Neural cell (in vitro differentiated cells): ENCODE measurements around the gene SHQ1. TPM values are rescaled to one million over a fixed set of nuclear protein-coding genes. Genes with fewer than 3 reads are reported as not detected.

Experiments
- H2AFZ ChIP-seq: fragments of 200-600, 300-800 bp; sonication (generic), shearing (Covaris generic); 2 replicates; pipeline ENCODE4 v1.6.0; 2014; ENCODE audit warnings: low read depth, mild to moderate bottlenecking, antibody characterized with exemption, low read length, moderate library complexity
- H3F3A ChIP-seq: fragments of 200-600 bp; shearing (Covaris generic); 2 replicates; pipeline ENCODE4 v1.6.1; 2016; ENCODE audit warnings: mild to moderate bottlenecking, moderate library complexity, mixed read lengths, antibody characterized with exemption, low read length; ENCODE audit not compliant: insufficient read depth, poor library complexity, severe bottlenecking
- H3K27ac ChIP-seq: fragments of 200-600, 300-800 bp; sonication (generic), shearing (Covaris generic); 2 replicates; pipeline ENCODE4 v1.5.1; 2014; ENCODE audit warnings: mild to moderate bottlenecking, low read length, moderate library complexity
- H3K27me3 ChIP-seq: fragments of 300-800, 200-600 bp; sonication (generic), shearing (Covaris generic); 2 replicates; pipeline ENCODE4 v1.6.0; 2014; ENCODE audit warnings: mild to moderate bottlenecking, low read depth, low read length, moderate library complexity; ENCODE audit not compliant: insufficient read depth
- H3K36me3 ChIP-seq: fragments of 300-800, 200-600 bp; sonication (generic), shearing (Covaris generic); 2 replicates; pipeline ENCODE4 v1.5.1; 2014; ENCODE audit warnings: mild to moderate bottlenecking, antibody characterized with exemption, low read length, moderate library complexity; ENCODE audit not compliant: insufficient read depth
- H3K4me2 ChIP-seq: fragments of 300-800, 200-600 bp; sonication (generic), shearing (Covaris generic); 2 replicates; pipeline ENCODE4 v1.6.0; 2014; ENCODE audit warnings: mild to moderate bottlenecking, low read length
- H3K4me3 ChIP-seq: fragments of 300-800, 200-600 bp; sonication (generic), shearing (Covaris generic); 2 replicates; pipeline ENCODE4 v1.5.1; 2014; ENCODE audit warnings: mild to moderate bottlenecking, low read length, moderate library complexity
- H3K79me2 ChIP-seq: fragments of 200-600 bp; shearing (Covaris generic); replicated peaks from 2 replicates; pipeline ENCODE4 v1.6.0; 2014; ENCODE audit warnings: mild to moderate bottlenecking, low read length, moderate library complexity; ENCODE audit not compliant: insufficient read depth
- H3K9ac ChIP-seq: fragments of 300-800, 200-600 bp; sonication (generic), shearing (Covaris generic); 2 replicates; pipeline ENCODE4 v1.6.1; 2016; ENCODE audit warnings: mild to moderate bottlenecking, low read length, mixed read lengths
- H3K9me2 ChIP-seq: fragments of 200-600 bp; shearing (Covaris generic); 2 replicates; pipeline ENCODE4 v1.6.1; 2016; ENCODE audit warnings: mild to moderate bottlenecking, low read length, mixed read lengths; ENCODE audit not compliant: insufficient read depth
- H3K9me3 ChIP-seq: fragments of 200-600, 300-800 bp; sonication (generic), shearing (Covaris generic); 2 replicates; pipeline ENCODE4 v1.6.1; 2016; ENCODE audit warnings: mild to moderate bottlenecking, mixed run types, low read length, moderate library complexity, mixed read lengths
- H4K20me1 ChIP-seq: fragments of 200-600 bp; shearing (Covaris generic); 2 replicates; pipeline ENCODE4 v1.6.1; 2016; ENCODE audit warnings: mild to moderate bottlenecking, mixed run types; ENCODE audit not compliant: insufficient read depth
- EP300 ChIP-seq: fragments of 450-650 bp; conservative IDR thresholded peaks from 2 replicates; pipeline ENCODE4 v1.6.1; 2014; ENCODE audit warnings: antibody characterized with exemption, mild to moderate bottlenecking, moderate library complexity; ENCODE audit not compliant: poor library complexity, severe bottlenecking
- EZH2 ChIP-seq: fragments of 200-600, 300-800 bp; shearing (Covaris generic), sonication (generic); IDR thresholded peaks from 2 replicates; pipeline ENCODE4 v1.6.1; 2014; ENCODE audit warnings: antibody characterized with exemption, low read length, borderline replicate concordance, mild to moderate bottlenecking; ENCODE audit not compliant: insufficient read depth, poor library complexity, severe bottlenecking
- MXI1 ChIP-seq: fragments of 450-650 bp; conservative IDR thresholded peaks from 2 replicates; pipeline ENCODE4 v1.6.1; 2014; ENCODE audit warnings: antibody characterized with exemption, mild to moderate bottlenecking; ENCODE audit not compliant: poor library complexity, severe bottlenecking
- POLR2AphosphoS5 ChIP-seq: IDR thresholded peaks from 2 replicates; pipeline ENCODE4 v1.6.1; 2012
- RAD21 ChIP-seq: fragments of 450-650 bp; conservative IDR thresholded peaks from 2 replicates; pipeline ENCODE4 v1.6.1; 2014; ENCODE audit warnings: antibody characterized with exemption, mild to moderate bottlenecking, moderate library complexity
- SMC3 ChIP-seq: fragments of 450-650 bp; conservative IDR thresholded peaks from 2 replicates; pipeline ENCODE4 v1.6.1; 2014; ENCODE audit warnings: antibody characterized with exemption, mild to moderate bottlenecking, moderate library complexity; ENCODE audit not compliant: poor library complexity
- TAF1 ChIP-seq: IDR thresholded peaks from 2 replicates; pipeline ENCODE4 v1.6.1; 2012; ENCODE audit warnings: low read depth
- polyA plus RNA-seq: library from polyadenylated mRNA; depleted of rRNA; stranded (reverse); fragments of >200 nt; gene quantifications from 2 replicates; pipeline ENCODE4 v1.2.3, GENCODE V29; 2014
- TF ChIP-seq, protein P1 (sequence below): fragments of 450-650 bp; IDR thresholded peaks from 2 replicates; pipeline ENCODE4 v1.5.1; 2014; ENCODE audit warnings: antibody characterized with exemption, mild to moderate bottlenecking, moderate library complexity; ENCODE audit not compliant: poor library complexity, severe bottlenecking
- TF ChIP-seq, protein P2 (sequence below): IDR thresholded peaks from 2 replicates; pipeline ENCODE4 v1.6.1; 2012; ENCODE audit warnings: borderline replicate concordance

The SHQ1 gene
- polyA plus RNA-seq, 1 donor from 2014 or later: 14.3 TPM

DNA sequence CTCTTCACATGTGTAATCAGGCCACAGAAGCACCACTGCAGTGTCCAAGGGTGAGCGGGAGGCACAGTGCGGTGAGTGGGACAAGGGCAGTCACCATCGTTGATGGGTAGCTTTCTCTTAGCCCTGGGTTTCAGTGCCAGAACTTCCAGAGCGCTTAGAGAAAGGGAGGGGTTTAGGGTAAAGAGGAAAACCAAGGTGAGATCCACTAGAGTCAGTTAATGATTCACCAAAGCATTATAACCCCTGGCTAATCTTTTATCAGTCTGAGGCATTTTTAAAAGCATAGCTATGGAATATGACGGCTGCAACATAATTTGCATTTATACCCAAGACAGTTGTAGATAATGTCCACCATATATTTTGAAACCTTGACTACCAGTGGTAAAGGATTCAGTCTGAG, 94.8 kb downstream of the SHQ1 start:
- Histone ChIP-seq H3K27ac (no peak overlapping the region), H3K79me2 (no peaks in the 10 kb centered on the region), H3F3A (no peaks in the 10 kb centered on the region), H3K4me2 (no peak overlapping the region), H3K9me3 (no peaks in the 10 kb centered on the region), H3K9me2 (no peaks in the 10 kb centered on the region), H3K9ac (no peak overlapping the region), H4K20me1 (no peaks in the 10 kb centered on the region), H3K27me3 (no peaks in the 10 kb centered on the region), H2AFZ (no peak overlapping the region), H3K4me3 (no peak overlapping the region), H3K36me3 (no peaks in the 10 kb centered on the region)
- TF ChIP-seq POLR2AphosphoS5 (no peak), RAD21 (no peak), EP300 (no peak), SMC3 (no peak), TAF1 (no peak), MXI1 (no peak), EZH2 (no peak)
- TF ChIP-seq, protein P1, sequence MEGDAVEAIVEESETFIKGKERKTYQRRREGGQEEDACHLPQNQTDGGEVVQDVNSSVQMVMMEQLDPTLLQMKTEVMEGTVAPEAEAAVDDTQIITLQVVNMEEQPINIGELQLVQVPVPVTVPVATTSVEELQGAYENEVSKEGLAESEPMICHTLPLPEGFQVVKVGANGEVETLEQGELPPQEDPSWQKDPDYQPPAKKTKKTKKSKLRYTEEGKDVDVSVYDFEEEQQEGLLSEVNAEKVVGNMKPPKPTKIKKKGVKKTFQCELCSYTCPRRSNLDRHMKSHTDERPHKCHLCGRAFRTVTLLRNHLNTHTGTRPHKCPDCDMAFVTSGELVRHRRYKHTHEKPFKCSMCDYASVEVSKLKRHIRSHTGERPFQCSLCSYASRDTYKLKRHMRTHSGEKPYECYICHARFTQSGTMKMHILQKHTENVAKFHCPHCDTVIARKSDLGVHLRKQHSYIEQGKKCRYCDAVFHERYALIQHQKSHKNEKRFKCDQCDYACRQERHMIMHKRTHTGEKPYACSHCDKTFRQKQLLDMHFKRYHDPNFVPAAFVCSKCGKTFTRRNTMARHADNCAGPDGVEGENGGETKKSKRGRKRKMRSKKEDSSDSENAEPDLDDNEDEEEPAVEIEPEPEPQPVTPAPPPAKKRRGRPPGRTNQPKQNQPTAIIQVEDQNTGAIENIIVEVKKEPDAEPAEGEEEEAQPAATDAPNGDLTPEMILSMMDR: no peak
- TF ChIP-seq, protein P2, sequence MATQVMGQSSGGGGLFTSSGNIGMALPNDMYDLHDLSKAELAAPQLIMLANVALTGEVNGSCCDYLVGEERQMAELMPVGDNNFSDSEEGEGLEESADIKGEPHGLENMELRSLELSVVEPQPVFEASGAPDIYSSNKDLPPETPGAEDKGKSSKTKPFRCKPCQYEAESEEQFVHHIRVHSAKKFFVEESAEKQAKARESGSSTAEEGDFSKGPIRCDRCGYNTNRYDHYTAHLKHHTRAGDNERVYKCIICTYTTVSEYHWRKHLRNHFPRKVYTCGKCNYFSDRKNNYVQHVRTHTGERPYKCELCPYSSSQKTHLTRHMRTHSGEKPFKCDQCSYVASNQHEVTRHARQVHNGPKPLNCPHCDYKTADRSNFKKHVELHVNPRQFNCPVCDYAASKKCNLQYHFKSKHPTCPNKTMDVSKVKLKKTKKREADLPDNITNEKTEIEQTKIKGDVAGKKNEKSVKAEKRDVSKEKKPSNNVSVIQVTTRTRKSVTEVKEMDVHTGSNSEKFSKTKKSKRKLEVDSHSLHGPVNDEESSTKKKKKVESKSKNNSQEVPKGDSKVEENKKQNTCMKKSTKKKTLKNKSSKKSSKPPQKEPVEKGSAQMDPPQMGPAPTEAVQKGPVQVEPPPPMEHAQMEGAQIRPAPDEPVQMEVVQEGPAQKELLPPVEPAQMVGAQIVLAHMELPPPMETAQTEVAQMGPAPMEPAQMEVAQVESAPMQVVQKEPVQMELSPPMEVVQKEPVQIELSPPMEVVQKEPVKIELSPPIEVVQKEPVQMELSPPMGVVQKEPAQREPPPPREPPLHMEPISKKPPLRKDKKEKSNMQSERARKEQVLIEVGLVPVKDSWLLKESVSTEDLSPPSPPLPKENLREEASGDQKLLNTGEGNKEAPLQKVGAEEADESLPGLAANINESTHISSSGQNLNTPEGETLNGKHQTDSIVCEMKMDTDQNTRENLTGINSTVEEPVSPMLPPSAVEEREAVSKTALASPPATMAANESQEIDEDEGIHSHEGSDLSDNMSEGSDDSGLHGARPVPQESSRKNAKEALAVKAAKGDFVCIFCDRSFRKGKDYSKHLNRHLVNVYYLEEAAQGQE: no peak

DNA sequence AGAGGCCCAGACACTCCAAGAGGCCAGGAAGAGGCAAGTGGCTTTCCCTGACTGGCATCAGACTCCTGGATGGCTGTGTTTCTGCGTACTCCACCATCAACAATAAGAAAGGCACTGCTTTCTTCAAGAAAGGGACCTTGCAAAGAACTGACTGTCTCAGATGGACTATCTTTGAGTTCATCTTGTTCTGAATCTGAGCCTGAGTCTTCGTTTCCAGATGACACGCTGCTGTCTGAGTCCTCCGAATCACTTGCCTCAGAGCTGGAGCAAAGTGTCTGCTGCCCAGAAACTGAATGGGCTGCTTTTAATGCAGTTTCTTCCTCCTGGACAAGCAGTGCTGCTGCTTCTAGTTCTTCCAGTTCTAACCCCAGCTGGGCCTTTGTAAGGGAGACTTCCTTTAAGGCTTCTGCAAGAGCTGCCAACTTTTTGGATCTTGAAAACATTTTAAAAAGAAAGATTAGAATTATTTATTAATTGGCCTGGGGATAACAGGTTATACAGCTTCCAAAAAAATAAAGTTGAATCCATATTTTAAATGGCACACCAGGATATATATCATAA, 97.8 kb downstream of the SHQ1 start:
- no peaks in the 10 kb centered on the region for H3F3A ChIP-seq
- TF ChIP-seq EP300 (no peak), SMC3 (no peak), EZH2 (no peak), MXI1 (no peak)
- H4K20me1 ChIP-seq: no peaks in the 10 kb centered on the region
- H3K4me2 ChIP-seq: no peak overlapping the region
- H3K9me2 ChIP-seq: no peaks in the 10 kb centered on the region
- H3K27me3 ChIP-seq: no peaks in the 10 kb centered on the region
- no peak overlapping the region for H3K9ac ChIP-seq
- H3K9me3 ChIP-seq: no peaks in the 10 kb centered on the region
- no peak overlapping the region for H3K27ac ChIP-seq
- no peaks in the 10 kb centered on the region for H3K79me2 ChIP-seq
- no peak overlapping the region for H3K4me3 ChIP-seq
- H2AFZ ChIP-seq: no peak overlapping the region
- H3K36me3 ChIP-seq: no peaks in the 10 kb centered on the region
